HepG2 (cell line): ENCODE data around the gene SIGLECL1.

ENCODE experiments used
- KDM1A ChIP-seq: IDR thresholded peaks from 2 replicates; pipeline ENCODE4 v1.6.1; 2016; ENCODE audit warnings: missing compliant biosample characterization
- KDM5B ChIP-seq: sonication (generic); formaldehyde crosslinking; IDR thresholded peaks from 2 replicates; pipeline ENCODE4 v1.4.0; 2020; ENCODE audit warnings: missing genetic modification reagents, mild to moderate bottlenecking, borderline replicate concordance
- NR2F6 ChIP-seq, 2 experiments: IDR thresholded peaks; 2 replicates each; pipeline ENCODE4 v1.6.1; 2016; ENCODE audit warnings: antibody characterized with exemption in 1 of 2, mild to moderate bottlenecking in 1 of 2
- TF ChIP-seq, protein P1 (sequence below), 2 experiments: IDR thresholded peaks; 2 replicates each; pipeline ENCODE4 v1.6.1; 2011 to 2012; ENCODE audit warnings: low read length in 2 of 2, borderline replicate concordance in 1 of 2, low read depth in 1 of 2, mild to moderate bottlenecking in 1 of 2, moderate library complexity in 1 of 2
- TF ChIP-seq, protein P2 (sequence below): sonication (generic); formaldehyde crosslinking; IDR thresholded peaks from 2 replicates; pipeline ENCODE4 v1.5.0; 2020; ENCODE audit warnings: mild to moderate bottlenecking, missing genetic modification reagents, moderate library complexity
- TF ChIP-seq, protein P3 (sequence below): IDR thresholded peaks from 2 replicates; pipeline ENCODE4 v1.6.1; 2012; ENCODE audit warnings: low read length, improper control_type of control experiment
- TF ChIP-seq, protein P4 (sequence below): sonication (generic); formaldehyde crosslinking; IDR thresholded peaks from 2 replicates; pipeline ENCODE4 v1.5.1; 2020; ENCODE audit warnings: mild to moderate bottlenecking, missing genetic modification reagents

DNA sequence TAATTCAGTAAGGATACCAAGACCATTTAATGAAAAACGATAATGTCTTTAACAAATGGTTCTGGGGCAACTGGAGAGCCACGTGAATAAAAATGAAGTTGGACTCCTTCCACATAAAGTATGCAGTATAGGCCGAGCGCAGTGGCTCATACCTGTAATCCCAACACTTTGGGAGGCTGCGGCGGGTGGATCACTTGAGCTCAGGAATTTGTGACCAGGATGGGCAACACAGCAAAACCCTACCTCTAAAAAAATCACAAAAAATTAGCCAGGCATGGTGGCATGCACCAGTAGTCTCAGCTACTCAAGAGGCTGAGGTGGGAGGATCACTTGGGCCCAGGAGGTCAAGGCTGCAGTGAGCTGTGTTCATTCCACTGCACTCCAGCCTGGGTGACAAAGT, 46.6 kb upstream of the SIGLECL1 start:
- TF ChIP-seq, protein P1, sequence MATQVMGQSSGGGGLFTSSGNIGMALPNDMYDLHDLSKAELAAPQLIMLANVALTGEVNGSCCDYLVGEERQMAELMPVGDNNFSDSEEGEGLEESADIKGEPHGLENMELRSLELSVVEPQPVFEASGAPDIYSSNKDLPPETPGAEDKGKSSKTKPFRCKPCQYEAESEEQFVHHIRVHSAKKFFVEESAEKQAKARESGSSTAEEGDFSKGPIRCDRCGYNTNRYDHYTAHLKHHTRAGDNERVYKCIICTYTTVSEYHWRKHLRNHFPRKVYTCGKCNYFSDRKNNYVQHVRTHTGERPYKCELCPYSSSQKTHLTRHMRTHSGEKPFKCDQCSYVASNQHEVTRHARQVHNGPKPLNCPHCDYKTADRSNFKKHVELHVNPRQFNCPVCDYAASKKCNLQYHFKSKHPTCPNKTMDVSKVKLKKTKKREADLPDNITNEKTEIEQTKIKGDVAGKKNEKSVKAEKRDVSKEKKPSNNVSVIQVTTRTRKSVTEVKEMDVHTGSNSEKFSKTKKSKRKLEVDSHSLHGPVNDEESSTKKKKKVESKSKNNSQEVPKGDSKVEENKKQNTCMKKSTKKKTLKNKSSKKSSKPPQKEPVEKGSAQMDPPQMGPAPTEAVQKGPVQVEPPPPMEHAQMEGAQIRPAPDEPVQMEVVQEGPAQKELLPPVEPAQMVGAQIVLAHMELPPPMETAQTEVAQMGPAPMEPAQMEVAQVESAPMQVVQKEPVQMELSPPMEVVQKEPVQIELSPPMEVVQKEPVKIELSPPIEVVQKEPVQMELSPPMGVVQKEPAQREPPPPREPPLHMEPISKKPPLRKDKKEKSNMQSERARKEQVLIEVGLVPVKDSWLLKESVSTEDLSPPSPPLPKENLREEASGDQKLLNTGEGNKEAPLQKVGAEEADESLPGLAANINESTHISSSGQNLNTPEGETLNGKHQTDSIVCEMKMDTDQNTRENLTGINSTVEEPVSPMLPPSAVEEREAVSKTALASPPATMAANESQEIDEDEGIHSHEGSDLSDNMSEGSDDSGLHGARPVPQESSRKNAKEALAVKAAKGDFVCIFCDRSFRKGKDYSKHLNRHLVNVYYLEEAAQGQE (IDR thresholded peaks at IDR 0.05; ENCODE audit: borderline replicate concordance in 1 of 2, low read depth in 1 of 2, low read length in 2 of 2) = no peak
- TF ChIP-seq, protein P2, sequence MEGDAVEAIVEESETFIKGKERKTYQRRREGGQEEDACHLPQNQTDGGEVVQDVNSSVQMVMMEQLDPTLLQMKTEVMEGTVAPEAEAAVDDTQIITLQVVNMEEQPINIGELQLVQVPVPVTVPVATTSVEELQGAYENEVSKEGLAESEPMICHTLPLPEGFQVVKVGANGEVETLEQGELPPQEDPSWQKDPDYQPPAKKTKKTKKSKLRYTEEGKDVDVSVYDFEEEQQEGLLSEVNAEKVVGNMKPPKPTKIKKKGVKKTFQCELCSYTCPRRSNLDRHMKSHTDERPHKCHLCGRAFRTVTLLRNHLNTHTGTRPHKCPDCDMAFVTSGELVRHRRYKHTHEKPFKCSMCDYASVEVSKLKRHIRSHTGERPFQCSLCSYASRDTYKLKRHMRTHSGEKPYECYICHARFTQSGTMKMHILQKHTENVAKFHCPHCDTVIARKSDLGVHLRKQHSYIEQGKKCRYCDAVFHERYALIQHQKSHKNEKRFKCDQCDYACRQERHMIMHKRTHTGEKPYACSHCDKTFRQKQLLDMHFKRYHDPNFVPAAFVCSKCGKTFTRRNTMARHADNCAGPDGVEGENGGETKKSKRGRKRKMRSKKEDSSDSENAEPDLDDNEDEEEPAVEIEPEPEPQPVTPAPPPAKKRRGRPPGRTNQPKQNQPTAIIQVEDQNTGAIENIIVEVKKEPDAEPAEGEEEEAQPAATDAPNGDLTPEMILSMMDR (CRISPR knock-in tag) = no peak
- TF ChIP-seq NR2F6 (IDR thresholded peaks at IDR 0.05) (no peak), NR2F6 (CRISPR knock-in tag; IDR thresholded peaks at IDR 0.05) (no peak), KDM5B (CRISPR knock-in tag) (no peak), KDM1A (CRISPR knock-in tag) (no peak)
- TF ChIP-seq, protein P3, sequence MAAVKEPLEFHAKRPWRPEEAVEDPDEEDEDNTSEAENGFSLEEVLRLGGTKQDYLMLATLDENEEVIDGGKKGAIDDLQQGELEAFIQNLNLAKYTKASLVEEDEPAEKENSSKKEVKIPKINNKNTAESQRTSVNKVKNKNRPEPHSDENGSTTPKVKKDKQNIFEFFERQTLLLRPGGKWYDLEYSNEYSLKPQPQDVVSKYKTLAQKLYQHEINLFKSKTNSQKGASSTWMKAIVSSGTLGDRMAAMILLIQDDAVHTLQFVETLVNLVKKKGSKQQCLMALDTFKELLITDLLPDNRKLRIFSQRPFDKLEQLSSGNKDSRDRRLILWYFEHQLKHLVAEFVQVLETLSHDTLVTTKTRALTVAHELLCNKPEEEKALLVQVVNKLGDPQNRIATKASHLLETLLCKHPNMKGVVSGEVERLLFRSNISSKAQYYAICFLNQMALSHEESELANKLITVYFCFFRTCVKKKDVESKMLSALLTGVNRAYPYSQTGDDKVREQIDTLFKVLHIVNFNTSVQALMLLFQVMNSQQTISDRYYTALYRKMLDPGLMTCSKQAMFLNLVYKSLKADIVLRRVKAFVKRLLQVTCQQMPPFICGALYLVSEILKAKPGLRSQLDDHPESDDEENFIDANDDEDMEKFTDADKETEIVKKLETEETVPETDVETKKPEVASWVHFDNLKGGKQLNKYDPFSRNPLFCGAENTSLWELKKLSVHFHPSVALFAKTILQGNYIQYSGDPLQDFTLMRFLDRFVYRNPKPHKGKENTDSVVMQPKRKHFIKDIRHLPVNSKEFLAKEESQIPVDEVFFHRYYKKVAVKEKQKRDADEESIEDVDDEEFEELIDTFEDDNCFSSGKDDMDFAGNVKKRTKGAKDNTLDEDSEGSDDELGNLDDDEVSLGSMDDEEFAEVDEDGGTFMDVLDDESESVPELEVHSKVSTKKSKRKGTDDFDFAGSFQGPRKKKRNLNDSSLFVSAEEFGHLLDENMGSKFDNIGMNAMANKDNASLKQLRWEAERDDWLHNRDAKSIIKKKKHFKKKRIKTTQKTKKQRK = no peak
- TF ChIP-seq, protein P4, sequence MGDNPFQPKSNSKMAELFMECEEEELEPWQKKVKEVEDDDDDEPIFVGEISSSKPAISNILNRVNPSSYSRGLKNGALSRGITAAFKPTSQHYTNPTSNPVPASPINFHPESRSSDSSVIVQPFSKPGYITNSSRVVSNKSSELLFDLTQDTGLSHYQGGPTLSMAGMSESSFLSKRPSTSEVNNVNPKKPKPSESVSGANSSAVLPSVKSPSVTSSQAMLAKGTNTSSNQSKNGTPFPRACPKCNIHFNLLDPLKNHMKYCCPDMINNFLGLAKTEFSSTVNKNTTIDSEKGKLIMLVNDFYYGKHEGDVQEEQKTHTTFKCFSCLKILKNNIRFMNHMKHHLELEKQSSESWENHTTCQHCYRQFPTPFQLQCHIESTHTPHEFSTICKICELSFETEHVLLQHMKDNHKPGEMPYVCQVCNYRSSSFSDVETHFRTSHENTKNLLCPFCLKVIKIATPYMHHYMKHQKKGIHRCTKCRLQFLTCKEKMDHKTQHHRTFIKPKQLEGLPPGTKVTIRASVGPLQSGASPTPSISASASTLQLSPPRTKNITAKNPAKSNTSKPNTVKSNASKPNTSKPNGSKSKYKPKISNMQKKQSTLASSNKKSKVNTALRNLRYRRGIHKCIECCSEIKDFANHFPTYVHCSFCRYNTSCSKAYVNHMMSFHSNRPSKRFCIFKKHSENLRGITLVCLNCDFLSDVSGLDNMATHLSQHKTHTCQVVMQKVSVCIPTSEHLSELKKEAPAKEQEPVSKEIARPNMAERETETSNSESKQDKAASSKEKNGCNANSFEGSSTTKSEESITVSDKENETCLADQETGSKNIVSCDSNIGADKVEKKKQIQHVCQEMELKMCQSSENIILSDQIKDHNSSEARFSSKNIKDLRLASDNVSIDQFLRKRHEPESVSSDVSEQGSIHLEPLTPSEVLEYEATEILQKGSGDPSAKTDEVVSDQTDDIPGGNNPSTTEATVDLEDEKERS = no peak
